GM15510 (cell line): ENCODE results near the gene TEAD1.

ENCODE experiments used
- POLR2A ChIP-seq: IDR thresholded peaks from 3 replicates; pipeline ENCODE4 v1.6.1; 2011; ENCODE audit warnings: borderline replicate concordance; ENCODE audit not compliant: insufficient read length; ENCODE audit errors: extremely low read depth

The TEAD1 gene

GRCh38 chr11:12979928-12980689 is 305.9 kb downstream of the TEAD1 start:
- no peak for TF ChIP-seq POLR2A

GRCh38 chr11:12981676-12982522 is 307.7 kb downstream of the TEAD1 start:
- TF ChIP-seq POLR2A, result no peak

DNA sequence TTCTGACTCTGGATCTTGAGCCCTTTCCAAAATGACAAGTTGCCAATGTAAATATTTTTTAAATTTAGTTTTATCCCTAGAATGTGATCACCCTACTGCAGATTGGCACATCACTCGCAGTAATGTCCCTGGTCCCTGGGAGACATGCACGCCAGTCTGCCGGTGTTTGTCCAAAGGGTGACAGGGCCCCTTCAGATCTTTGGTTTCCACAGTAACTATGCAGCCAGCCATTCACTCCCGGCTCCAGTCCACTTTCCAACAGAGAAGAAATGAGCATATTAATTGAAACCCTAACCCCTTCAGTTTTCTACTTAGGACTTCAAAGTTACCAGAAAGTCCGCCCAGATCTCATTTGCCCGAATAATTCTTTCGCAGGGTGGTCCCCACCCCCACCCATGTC is 309.1 kb downstream of the TEAD1 start:
- no peak for TF ChIP-seq POLR2A

GRCh38 chr11:12986194-12986898 is 312.1 kb downstream of the TEAD1 start:
- no peak for TF ChIP-seq POLR2A

GRCh38 chr11:12989428-12990161 is 315.4 kb downstream of the TEAD1 start:
- TF ChIP-seq POLR2A, result no peak

- no peak for TF ChIP-seq POLR2A
Observed at GRCh38 chr11:12990162-12990480, 315.9 kb downstream of the TEAD1 start.

- no peak for TF ChIP-seq POLR2A
Observed at GRCh38 chr11:12991426-12991825, 317.2 kb downstream of the TEAD1 start.

DNA sequence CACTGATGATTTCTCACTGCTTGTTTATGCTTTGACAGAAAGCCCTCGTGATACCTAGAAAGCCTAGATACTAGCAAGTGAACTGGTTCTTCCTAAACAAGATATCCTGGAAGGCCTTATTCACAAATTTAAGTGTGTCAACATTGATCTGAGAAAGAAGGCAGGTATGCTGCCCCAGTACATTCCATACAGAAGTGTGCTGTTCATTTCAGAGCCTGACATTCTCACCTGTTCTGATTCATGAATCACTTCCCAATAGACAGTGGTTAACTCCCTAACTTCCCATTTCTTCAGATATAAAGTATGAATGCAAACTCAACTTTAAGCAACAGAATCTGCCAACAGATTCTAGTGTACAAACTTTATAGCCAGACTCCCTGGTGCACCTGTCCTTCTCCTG is 319.4 kb downstream of the TEAD1 start:
- TF ChIP-seq POLR2A, result no peak
